Measurements from ENCODE around the gene PAQR4. TPM values are rescaled to one million over a fixed set of nuclear protein-coding genes. Genes with fewer than 3 reads are reported as not detected.

Gene PAQR4
- total RNA-seq, 1 donor from 2014 or later: 4.5 TPM

DNA sequence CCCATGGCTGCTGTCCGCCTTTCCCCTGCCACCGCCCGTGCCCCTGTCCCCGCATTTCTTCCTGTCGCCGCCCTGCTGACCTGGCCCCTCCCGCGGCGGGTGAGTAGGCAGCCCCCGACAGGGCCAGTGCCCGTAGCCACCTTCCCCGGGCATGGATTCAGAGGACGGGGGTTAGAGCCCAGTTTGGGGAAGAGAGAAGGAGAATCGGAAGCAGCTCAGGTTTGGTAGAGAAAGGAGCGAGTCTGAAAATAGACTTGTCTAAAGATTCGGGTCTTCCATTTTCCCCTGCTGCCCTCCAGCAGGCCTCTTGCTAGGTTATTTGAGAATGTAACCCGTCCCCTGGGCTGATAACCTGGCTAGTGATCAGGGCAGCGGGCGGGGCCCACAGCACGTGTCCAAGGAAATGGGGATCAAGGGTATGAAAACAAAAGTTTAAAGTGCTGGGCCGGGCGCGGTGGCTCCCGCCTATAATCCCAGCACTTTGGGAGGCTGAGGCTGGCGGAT, 35.7 kb downstream of the PAQR4 start:
- no peak for DNase-seq (ENCODE audit: low spot score)

GRCh38 chr16:3007059-3007956, 38.2 kb downstream of the PAQR4 start:
- DNase-seq (ENCODE audit: low spot score): no peak

DNA sequence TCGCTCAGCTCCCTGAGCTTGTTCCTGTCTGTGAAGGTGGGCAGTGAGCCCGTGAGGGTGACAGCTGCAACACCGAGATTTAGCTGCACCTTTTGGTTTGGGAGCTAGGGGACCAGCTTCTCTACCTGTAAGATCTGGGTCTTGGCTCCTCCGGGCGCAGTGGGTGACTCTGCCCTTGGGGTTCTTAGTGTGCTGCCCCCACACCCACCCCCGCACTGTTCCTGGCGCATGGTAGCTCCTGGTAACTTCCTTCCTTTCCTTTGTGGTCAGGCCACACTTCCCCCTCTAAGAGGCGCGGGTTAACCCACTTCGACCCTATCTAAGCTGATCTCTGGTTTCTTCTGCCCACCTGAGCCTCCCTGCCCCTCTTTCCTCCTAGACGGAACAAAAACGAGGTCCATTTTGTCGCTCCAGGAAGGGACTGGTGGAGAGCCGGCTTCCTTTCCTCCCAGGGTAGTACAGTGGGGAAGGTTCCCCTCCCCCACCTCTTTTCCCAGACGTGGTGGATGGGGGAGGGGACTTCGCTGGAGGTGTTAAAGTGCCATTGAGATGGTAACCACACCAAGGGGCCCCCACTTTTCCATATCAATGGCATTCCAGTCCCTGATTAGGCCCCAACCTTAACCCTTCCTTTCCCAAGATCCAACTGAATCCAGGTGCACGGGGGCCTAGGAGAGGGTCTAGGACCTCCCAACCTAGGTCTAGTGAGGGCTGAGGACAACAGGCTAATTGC, 39.0 kb downstream of the PAQR4 start:
- DNase-seq (ENCODE audit: low spot score): no peak

- DNase-seq (ENCODE audit: low spot score): no peak
Measured at GRCh38 chr16:3008690-3009037, 39.5 kb downstream of the PAQR4 start.

DNA sequence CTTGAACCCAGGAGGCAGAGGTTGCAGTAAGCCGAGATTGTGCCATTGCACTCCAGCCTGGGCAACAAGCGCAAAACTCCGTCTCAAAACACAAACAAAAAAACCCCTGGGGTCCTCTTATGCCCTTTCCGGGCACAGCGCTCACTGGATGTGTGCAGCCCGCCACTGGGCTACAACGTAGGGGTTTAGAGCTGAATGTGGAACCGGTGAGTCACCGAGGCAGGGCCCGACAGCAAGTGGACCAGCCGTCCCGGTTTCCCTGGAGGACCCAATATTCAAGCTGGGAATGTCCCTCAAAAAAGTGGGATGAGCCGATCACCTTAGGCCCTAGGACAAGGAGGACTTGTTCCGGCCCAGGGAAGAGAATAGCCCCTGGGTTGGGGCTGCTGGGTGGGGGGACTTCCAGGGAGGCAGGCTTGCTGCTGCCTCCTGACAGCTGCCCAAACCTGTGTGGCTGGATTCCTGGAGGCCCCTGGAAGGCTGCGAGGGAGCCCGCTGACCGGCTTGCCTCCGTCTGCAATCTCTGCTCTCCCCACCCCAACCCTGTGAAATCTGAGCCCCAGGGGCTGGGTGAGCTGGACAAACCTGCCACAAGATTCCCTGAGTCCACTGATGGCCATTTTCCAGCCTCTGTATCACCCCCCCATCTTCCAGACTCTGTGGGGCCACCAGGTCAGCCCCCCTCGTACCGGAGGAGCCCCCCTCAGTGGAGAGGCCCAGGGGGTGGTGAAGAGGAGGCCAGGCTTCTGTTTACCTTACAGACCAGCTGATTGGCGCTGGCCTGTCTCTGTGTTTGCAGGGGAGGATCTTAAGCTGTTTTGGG, 40.6 kb downstream of the PAQR4 start:
- peak; percentile 81 for DNase-seq (ENCODE audit: low spot score)

DNA sequence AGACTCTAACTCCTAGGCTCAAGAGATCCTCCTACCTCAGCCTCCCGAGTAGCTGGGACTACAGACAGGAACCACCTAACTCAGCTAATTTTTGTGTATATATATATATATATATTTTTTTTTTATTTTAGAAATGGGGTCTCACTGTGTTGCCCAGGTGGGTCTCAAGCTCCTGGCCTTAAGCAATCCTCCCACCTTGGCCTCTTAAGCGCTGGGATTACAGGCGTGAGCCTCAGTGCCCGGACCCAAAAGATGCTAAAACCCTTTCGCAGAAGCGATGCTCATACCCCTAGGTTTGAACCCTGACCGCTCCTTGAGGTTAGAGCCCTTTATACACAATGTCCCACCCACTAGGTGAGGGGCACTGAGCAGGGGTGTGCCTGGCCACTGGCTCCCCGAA, 41.4 kb downstream of the PAQR4 start:
- no peak for DNase-seq (ENCODE audit: low spot score)

DNA sequence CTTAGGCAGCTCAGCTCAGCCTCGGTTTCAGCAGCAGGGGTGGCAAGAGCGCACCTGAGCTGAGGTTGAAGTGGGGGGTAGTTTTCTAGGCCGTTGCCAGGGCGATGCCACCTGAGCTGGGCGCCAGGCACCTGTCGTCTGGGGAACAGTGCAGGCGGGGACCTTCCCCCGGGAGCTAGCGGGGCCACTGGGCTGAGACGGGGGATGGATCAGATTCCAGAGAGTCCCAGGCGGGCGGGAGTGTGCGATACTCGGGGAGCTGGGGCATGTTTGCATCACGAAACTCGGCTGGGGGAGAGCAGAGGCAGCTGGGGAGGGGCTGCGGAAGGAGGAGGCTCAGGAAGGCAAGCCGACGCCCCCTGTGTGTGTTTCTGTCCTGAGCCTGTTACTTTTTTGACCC, 43.1 kb downstream of the PAQR4 start:
- no peak for DNase-seq (ENCODE audit: low spot score)

GRCh38 chr16:3012828-3013420, 43.8 kb downstream of the PAQR4 start, which contains the start of gene CLDN9:
TSS of gene CLDN9 (plus strand) at chr16:3012923. CDS start at chr16:3013363, 440 bp downstream.
- DNase-seq (ENCODE audit: low spot score): no peak

- DNase-seq (ENCODE audit: low spot score): no peak
Measured at GRCh38 chr16:3013491-3013951, 44.4 kb downstream of the PAQR4 start.

DNA sequence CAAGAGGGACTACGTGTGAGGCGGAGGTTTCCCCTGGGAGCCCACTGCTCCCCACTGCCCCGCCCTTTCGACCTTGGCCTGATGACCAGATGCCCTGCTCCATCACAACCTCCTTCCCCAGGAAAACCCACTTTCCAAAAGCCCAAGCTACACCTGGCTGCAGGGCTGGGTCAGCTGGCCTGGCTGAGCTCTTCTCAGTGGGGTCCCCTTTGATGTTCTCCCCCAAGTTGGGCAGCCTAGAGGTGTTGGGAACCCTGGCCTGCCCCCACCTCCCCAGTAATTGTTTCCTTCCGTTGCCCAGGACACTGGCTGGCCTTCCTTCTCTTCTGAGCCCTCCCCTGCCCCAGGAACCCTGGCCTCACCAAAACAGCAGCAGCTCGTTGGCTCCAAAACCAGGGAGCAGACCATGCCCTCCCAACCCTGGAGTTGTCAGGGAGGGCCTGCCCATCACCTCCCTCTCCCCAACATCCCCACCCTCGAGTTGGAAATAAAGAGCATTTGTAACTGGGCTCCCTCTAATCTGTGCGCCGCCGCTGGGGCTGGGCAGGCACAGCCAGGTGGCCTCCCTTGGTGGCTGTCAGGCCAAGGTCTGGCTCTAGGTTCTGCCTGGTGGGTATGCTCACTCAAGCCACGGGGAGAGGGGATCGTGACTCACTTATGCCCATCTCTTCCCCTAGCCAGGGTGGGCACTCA, 45.0 kb downstream of the PAQR4 start:
- no peak for DNase-seq (ENCODE audit: low spot score)

DNA sequence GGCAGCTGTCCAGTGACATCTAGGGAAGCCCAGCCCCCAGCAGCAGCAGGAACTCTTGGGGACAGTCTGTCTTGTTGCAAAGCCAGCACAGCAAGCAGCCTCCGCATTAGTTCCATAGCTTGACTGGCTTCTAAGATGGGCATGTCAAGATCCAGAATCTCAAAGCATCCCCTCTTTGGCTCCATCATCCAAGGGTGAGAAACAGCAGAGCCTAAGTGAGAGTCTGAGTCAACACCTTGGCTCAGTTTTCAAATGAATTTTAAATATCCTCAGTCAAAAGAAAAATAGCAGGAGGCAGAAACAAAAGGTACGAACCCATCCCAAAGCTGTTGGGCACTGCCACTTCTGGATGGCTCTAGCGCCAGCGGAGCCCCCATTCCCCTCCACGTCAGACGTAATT, 45.8 kb downstream of the PAQR4 start:
- no peak for DNase-seq (ENCODE audit: low spot score)

DNA sequence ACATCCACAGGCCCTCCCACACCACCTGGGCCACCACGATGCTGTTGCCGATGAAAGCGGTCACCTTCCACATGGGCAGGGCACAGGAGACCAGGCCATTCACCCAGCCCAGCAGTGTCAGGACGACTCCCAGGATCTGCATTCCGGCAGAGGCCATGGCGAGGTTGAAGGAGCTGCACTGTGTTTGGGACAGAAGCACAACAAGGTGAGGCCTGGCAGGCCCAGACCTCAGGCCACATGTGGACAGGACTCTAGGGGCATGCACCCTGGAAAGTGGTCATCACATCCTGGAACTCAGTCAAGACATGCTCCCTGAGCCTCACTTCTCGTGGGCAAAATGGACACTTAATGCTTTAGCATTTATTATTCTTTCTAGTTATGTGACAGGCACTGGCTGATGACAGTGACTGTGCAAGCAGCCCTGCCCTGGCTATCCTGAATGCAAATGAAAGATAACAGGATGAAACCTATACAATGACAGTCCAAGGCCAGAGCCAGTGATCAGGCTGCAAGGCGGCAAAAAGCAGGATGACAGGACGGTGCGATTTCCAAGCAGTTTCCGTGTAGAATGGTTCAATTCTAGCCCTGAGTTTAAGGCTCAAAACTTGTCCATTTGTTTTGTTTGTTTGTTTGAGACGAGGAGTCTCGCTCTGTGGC, 46.8 kb downstream of the PAQR4 start:
- DNase-seq (ENCODE audit: low spot score): no peak

GRCh38 chr16:3017344-3017743, 48.2 kb downstream of the PAQR4 start:
- no peak for DNase-seq (ENCODE audit: low spot score)

DNA sequence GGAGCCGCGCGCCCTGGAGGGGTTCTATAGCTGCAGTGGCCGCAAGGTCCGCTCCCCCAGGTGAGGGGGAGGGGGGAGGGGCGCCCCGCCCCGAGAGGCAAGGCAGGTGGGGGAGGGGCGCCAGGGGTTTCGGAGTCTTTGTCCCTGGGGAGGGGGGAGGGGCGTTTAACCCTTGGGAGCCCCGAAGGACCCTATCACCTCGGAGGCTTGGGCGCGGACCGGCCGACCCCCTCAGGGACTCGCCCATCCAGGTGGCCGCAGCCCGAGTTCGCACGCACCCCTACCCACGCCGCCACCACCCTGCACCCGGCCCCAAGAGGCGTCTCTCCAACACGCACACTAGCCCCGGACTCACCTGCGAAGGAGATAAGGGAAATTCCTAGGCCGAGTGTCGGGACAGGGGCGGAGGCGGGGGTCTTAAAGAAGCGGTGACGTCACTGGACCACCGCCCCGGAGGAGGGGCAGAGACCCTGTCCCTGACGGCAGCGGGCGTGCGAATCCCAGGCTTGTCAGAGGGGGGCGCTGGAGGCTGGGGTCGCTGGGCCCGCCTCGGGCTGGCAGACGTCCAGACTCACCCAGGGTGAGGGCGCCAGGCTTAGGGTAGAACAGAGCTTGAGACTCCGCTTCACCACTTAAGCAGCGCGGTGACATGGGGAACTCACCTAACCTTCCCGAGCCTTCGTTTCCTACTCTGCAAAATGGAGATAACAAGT, 48.8 kb downstream of the PAQR4 start, which contains the start of gene CLDN6:
CLDN6 (minus strand) TSS at position 390 of the 713 bp plus-strand sequence. CDS start 2,162 bp downstream, outside the sequence.
- DNase-seq (ENCODE audit: low spot score): no peak

DNA sequence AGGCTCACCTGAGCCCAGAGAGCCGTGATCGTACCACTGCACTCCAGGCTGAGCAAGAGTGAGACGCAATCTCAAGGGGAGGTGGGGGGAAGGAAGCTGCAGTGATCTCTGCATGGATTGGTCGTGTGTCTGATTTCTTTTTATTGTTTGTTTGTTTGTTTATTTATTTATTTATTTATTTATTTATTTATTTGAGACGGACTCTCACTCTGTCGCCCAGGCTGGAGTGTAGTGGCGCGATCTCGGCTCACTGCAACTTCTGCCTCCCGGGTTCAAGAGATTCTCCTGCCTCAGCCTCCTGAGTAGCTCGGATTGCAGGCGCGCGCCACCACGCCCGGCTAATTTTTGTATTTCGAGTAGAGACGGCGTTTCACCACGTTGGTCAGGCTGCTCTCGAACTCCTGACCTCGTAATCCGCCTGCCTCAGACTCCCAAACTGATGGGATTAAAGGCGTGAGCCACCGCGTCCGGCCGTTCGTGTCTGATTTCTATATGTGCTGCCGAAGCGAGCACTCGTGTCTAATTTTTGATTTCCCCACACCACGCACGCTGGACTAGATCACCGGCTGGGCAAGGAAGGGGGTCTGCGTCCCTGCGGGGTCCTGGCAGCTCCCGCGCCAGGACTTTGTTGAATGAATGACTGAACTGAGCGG, 50.6 kb downstream of the PAQR4 start:
- no peak for DNase-seq (ENCODE audit: low spot score)

GRCh38 chr16:3020247-3020603, 51.1 kb downstream of the PAQR4 start, which contains the start of gene TNFRSF12A:
TSS of gene TNFRSF12A (plus strand) at chr16:3020368. CDS start at chr16:3020398, 30 bp downstream.
- DNase-seq (ENCODE audit: low spot score): peak; percentile 77

DNA sequence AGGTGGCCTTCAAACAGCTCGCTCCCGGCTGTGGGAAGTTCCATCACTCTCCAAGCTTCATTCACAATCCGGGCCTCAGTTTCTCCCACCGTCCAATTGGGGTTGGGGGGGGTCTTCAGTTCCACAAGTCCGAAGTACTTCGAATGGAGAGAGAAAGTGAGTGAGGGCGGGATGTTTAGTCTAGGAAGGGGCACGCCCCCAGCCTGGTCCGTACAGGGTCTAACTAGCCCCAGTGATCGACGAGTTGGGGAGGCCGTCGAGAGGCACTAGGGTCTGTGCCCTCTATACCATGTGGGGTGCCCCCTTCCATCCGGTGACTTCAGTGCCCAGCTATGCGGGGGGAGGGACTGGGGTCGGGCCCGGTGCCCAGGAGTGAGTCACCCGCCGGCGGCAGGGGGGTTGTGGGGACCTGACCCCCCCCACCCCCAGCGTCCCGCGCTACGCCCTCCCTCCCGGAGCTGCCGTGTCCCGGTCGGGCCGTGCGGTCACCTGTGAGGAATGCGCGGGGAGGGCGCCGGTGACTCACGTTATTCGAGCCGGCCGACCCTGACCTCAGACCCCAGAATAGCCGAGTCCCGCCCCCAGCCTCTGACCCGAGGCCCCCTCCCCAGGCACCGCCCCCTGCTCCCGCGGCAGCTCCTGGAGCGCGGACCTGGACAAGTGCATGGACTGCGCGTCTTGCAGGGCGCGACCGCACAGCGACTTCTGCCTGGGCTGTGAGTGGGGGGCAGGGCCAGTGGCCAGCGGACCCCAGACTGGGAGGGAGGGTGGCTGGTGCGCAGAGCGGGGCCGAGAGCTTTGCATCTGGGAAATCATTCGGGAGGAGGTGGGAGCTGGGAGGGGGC, 51.7 kb downstream of the PAQR4 start:
- DNase-seq (ENCODE audit: low spot score): peak; percentile 88
